Measurements from ENCODE around the gene ACBD6.
"Not testable (repeated sequence)": the region's sequence is repeated elsewhere in the genome, so short reads cannot be mapped to it uniquely, and the experiment has no call there.

ACBD6 gene, protein sequence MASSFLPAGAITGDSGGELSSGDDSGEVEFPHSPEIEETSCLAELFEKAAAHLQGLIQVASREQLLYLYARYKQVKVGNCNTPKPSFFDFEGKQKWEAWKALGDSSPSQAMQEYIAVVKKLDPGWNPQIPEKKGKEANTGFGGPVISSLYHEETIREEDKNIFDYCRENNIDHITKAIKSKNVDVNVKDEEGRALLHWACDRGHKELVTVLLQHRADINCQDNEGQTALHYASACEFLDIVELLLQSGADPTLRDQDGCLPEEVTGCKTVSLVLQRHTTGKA

GRCh38 chr1:180502361-180503279 is at the start of gene ACBD6:
ACBD6 (minus strand) TSS chr1:180502577; CDS start chr1:180502266, 311 bp downstream.
- DNase-seq (ENCODE audit: low read depth), result peak; percentile 87

DNA sequence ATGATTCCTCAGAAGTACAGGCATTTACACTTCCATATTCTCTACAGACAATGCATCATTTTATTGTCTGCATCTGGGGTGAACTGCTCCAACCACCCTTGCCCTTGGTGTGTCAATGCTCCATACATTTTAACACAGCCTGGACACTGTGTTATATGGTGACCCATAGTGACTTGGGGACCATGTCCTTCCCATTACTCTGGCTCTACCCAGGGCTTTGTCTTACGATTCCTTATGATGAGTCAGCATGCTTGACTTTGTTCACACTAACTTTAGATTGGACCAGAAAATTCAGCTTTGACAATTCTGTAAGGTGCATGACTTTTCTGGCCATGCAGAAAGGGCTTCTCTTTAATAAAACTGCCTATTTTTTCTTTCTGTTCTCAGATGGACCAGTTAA is 49.6 kb upstream of the ACBD6 start:
- no peak for DNase-seq (ENCODE audit: low read depth)

DNA sequence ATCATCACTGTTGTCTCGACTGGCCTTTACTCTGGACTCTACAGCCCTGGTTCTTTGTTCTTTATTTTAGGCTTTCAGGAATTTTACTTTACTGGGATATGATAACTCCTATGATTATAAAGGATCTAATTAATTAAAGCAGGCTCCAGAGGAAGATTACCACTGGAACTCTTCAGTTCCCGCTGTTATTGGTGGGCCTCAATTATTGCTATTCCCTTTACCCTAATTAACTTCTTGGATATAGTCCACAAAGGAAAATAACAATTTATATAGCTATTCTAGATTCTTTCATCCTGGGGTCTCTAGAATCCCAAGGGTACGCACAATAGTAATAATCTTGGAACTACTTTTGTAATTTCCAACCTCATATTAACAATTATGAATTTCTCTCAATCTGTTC is 47.9 kb upstream of the ACBD6 start:
- DNase-seq (ENCODE audit: low read depth), result no peak

DNA sequence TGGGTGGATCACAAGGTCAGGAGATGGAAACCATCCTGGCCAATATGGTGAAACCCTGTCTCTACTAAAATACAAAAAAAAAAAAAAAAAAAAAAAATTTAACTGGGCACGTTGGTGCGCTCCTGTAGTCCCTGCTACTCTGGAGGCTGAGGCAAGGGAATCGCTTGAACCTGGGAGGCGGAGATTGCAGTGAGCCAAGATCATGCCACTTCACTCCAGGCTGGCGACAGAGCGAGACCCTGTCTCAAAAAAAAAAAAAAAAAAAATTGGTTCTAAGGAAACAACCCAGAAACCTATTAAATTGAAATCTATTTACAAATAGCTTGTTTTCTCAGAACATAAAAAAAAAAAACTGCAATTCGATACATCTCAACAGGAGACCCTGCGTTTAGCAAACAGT is 47.4 kb upstream of the ACBD6 start:
- not testable (repeated sequence) for DNase-seq (ENCODE audit: low read depth)

- no peak for DNase-seq (ENCODE audit: low read depth)
Measured at GRCh38 chr1:180548686-180549317, 46.4 kb upstream of the ACBD6 start.

DNA sequence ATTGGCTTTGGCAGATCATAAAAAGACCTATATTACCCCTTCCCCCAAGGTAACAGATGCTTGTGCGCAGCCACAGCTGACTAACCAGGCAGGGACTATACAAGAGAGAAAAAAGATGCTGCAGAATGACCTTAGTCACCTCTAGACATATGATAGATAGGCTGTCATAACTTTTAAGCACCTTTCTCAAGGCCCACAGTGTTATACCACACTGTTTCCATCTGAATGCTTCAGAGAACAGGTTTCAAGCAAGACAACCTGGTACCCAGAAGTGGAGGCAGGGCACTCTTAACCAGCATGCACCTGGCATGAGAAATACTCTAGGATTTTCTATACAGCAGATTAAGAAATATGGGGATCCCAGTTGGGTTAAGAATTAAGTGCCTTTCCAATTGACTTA is 43.6 kb upstream of the ACBD6 start:
- no peak for DNase-seq (ENCODE audit: low read depth)

DNA sequence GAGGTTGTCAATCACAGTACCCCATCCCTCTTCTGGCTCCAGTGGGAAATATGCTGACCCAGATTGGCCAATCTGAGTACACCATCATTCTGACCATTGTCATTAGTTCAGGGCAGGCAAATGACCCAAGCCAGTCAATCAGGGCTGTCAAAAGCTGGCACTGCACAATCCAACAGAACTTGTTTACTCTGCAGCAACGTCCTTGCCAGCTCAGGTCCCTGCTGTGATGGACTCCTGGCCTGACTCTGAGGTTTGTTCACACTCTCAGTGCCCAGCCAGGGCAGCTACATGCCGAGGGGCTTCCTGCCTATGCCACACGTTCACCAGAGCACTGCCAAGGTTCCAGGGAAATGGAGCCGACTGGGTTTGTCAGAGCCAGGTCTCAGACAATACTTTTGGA is 41.7 kb upstream of the ACBD6 start:
- DNase-seq (ENCODE audit: low read depth), result no peak

GRCh38 chr1:180542838-180543145 is 40.4 kb upstream of the ACBD6 start:
- DNase-seq (ENCODE audit: low read depth), result no peak

- DNase-seq (ENCODE audit: low read depth), result no peak
Measured at GRCh38 chr1:180542113-180542837, 39.9 kb upstream of the ACBD6 start.

DNA sequence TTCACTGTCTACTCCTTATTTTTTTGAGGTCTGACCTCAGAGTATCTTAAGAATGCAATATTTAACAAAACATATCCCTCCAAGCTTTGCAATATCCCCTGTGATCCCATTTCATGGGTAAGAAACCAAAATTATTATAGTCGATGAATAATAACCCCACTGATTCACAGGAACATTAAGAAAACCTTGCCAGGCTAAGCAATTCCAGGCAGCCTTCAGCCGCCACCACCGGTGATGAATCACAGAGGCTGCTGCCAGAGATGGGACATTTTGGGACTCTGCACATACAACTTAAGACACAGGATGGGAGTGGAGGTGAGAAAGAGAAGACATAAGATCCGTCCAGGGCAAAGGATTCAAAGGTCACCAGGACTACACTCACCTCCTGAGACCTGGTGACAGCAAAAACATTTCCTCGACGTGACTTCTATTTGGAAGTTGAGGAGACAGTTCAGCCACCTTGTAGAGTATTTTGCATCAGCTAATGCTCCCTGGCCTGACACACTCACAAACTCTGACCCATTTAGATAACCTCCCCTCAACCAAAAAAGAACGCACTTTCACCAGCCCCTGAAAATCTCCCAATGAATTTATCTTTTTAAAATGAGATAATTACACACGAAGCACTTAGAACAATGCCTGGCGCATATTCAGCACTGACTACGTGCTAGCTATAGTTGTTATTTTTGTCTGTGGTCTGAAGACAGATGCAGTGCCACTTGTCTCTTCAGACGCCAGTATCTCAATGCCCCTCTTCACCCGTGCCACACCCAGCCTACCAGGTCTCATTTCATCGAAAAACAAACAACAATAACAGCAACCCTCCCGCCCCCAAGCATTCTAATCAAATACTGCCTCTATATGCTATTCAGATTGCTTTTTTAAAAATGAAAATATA is 38.6 kb upstream of the ACBD6 start:
- no peak for DNase-seq (ENCODE audit: low read depth)

DNA sequence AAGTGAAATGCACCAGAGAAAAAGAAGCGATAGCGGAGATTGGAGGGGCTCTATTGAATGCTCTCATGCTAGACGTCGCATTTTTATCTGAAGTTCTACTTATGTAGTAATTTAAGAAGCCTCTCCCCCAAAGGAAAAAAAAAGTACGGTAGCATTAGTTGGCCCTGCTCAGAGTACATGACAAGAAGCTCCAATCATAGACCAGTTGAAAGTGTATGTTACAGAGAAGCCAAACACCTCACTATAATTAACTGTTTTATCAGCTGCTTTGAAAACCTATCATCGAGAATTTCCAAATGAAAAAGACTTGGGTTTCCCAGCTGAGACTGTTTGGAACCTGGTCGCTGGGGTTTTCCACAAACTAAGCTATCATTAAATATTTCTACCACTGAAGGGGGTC is 36.8 kb upstream of the ACBD6 start:
- no peak for DNase-seq (ENCODE audit: low read depth)

DNA sequence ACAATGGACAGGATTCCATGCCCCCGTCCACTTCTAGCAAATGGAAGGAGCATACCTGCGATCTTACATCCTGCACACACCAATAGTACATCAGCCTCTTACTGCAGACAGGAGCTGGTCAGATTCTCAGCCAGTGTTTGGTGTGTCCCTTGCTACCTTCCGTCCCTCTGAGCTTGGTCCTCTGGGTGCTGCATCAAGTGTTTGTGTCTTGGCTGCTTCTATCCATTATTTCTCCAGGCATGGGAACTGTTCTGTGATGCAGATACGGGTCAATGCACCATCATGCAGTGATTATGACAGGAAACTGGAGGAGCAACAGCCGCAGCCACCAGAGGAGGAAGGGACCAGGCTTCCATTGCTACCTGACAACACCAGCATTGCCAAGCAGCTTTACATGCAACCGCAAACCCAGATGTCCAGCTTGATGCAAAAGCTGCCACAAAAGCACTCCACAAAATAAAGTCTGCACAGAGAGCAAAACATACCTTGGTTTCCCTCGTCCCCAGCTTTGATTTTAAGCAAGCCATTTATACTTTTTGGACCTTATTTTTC is 34.5 kb upstream of the ACBD6 start:
- DNase-seq (ENCODE audit: low read depth), result no peak

DNA sequence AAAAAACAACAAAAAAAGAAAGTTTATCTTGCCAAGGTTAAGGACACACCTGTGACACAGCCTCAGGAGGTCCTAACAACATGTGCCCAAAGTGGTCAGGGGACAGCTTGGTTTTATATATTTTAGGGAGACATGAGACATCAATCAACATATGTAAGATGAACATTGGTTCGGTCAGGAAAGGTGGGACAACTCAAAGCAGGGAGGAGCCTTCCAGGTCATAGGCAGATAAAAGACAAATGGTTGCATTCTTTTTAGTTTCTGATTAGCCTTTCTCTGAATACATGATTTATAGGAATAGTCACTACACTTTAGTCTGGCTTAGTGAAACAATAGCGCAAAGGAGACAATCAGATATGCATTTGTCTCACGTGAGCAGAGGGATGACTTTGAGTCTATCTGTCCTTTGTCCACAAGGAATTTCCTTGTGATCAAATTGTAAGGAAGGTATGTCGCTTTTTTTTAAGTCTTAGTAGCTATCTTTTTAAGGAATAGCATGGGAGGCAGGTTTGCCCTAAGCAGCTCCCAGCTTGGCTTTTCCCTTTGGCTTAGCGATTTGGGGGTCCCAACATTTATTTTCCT is 33.1 kb upstream of the ACBD6 start:
- DNase-seq (ENCODE audit: low read depth), result no peak

GRCh38 chr1:180534214-180534613 is 31.8 kb upstream of the ACBD6 start:
- no peak for DNase-seq (ENCODE audit: low read depth)

DNA sequence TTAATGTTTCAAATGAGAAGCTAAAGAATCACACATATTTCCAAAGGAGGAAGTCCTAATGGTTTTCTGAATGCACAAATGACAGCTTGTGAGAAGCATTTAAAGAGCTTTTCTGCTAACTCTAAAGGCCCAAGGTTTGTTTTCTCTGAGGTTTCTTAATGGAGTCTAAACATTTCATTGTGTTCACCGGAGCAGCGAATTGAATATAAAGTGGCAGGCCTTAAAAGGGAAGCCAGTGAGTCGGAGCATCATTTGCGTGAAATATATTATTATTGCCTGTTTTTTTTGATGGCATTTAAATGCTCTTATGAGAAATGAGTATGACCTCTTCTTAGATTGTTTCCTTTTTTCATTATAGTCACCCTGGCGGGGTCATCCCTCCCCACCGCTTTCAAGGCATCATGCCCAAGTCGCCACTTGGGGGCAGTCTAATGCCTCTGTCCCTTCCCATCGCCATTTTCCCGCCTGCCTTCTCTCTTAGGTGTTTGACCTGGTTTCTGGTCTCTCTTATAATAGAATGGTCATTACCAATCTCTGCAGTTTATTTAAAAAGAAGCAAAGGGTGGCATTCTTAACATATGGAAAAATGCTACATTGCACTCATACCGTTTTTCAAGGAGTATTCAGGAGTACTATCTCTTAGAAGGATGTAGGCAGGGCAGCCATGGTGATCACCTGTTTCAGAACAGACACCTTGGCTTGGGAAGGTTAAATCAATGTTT is 31.1 kb upstream of the ACBD6 start:
- DNase-seq (ENCODE audit: low read depth), result peak; percentile 58

- no peak for DNase-seq (ENCODE audit: low read depth)
Measured at GRCh38 chr1:180532854-180533253, 30.5 kb upstream of the ACBD6 start.

- no peak for DNase-seq (ENCODE audit: low read depth)
Measured at GRCh38 chr1:180530501-180530900, 28.1 kb upstream of the ACBD6 start.

DNA sequence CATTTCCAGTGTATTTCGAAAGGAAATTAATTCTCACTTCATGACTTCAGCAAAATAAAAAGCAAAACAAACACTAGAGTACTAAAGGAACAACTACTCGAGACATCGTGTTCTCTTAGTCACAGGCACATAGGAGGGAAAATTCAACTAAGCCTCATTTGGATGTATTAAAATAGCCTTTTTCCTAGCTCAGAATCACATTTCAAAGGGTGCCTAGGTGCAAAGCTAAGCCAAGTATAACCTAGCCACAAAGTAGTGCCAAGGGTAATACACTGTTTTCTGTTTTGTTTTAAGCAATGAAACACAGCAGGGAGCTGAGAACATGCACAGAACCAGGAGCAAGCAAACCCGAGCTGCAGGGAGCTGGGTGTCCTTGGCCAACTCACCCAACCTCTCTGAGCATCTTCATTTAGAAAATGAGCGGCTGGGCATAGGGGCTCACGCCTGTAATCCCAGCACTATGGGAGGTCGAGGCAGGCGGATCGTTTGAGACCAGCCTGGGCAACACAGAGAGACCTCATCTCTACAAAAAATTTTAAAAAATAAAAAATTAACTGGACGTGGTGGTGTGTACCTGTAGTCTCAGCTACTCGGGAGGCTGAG is 26.6 kb upstream of the ACBD6 start:
- DNase-seq (ENCODE audit: low read depth), result no peak

DNA sequence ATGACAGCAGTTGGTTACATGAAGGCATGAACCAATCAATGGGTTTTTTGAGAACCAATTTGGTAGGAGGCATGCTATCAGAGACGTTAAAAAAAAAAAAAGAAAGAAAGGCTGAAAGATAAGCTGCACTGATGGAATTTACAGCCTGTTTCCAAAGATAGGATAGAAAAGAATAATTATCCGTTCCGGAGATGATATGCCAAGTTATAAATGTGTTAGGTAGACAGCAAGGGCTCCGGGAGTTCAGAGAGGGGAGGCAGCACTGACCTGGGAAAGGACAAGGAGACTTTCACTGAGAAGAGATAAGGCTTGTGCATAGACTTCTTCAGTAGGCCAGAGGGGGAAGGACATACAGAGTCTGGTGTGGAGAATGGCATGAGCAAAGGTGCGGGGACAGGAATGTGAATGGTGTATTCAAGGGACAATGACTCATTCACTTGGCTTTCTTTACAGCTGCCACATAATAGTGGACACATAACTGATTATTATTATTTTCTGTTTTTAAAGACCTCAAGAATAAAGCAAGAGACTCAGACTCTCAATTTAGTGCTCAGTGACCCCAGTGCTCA is 24.8 kb upstream of the ACBD6 start:
- no peak for DNase-seq (ENCODE audit: low read depth)
